Neural progenitor cell (in vitro differentiated cells): ENCODE measurements around the gene ATXN7. TPM values are rescaled to one million over a fixed set of nuclear protein-coding genes. Genes with fewer than 3 reads are reported as not detected.

ENCODE experiments used
- DNase-seq: peaks from one replicate; pipeline ENCODE4 v3.0.0-alpha.2; 2016; ENCODE audit warnings: low spot score
- H2AFZ ChIP-seq: fragments of 200-600 bp; sonication (generic); replicated peaks from 2 replicates; pipeline ENCODE4 v1.6.1; 2016; ENCODE audit warnings: antibody characterized with exemption
- H3F3A ChIP-seq: fragments of 200-600 bp; sonication (generic); 2 replicates; pipeline ENCODE4 v1.6.1; 2016; ENCODE audit warnings: antibody characterized with exemption, low read depth
- H3K27ac ChIP-seq: fragments of 200-600 bp; sonication (generic); 2 replicates; pipeline ENCODE4 v1.5.1; 2016; ENCODE audit warnings: mild to moderate bottlenecking
- H3K27me3 ChIP-seq: fragments of 200-600 bp; sonication (generic); 2 replicates; pipeline ENCODE4 v1.6.1; 2016; ENCODE audit warnings: mild to moderate bottlenecking, moderate library complexity
- H3K36me3 ChIP-seq: fragments of 200-600 bp; sonication (generic); 2 replicates; pipeline ENCODE4 v1.5.1; 2016
- H3K4me1 ChIP-seq: fragments of 200-600 bp; sonication (generic); 2 replicates; pipeline ENCODE4 v1.6.1; 2016; ENCODE audit warnings: mixed run types
- H3K4me2 ChIP-seq: fragments of 200-600 bp; sonication (generic); 2 replicates; pipeline ENCODE4 v1.6.1; 2016
- H3K4me3 ChIP-seq: fragments of 200-600 bp; sonication (generic); 2 replicates; pipeline ENCODE4 v1.5.1; 2016
- H3K79me2 ChIP-seq: fragments of 200-600 bp; sonication (generic); 2 replicates; pipeline ENCODE4 v1.6.1; 2016; ENCODE audit warnings: low read depth
- H3K9ac ChIP-seq: fragments of 200-600 bp; sonication (generic); 2 replicates; pipeline ENCODE4 v1.6.1; 2016
- H3K9me3 ChIP-seq: fragments of 200-600 bp; sonication (generic); 2 replicates; pipeline ENCODE4 v1.5.1; 2016; ENCODE audit warnings: low read depth
- H4K20me1 ChIP-seq: fragments of 200-600 bp; sonication (generic); 2 replicates; pipeline ENCODE4 v1.6.1; 2016; ENCODE audit warnings: low read depth
- H3K27ac Mint-ChIP-seq: 3 replicates; pipeline ENCODE4 v1.8.0; 2021; ENCODE audit warnings: mixed read lengths
- H3K27me3 Mint-ChIP-seq: 2 replicates; pipeline ENCODE4 v1.8.0; 2022; ENCODE audit warnings: low read depth, mild to moderate bottlenecking, inconsistent platforms, moderate library complexity, mixed read lengths; ENCODE audit not compliant: insufficient read depth
- H3K36me3 Mint-ChIP-seq: 3 replicates; pipeline ENCODE4 v1.8.0; 2021; ENCODE audit warnings: mixed read lengths
- H3K4me1 Mint-ChIP-seq: 3 replicates; pipeline ENCODE4 v1.8.0; 2021; ENCODE audit warnings: mixed read lengths
- H3K4me3 Mint-ChIP-seq: 3 replicates; pipeline ENCODE4 v1.8.0; 2021; ENCODE audit warnings: mild to moderate bottlenecking, moderate library complexity, mixed read lengths
- H3K9me3 Mint-ChIP-seq: 3 replicates; pipeline ENCODE4 v1.8.0; 2020; ENCODE audit warnings: mixed read lengths
- CTCF ChIP-seq: fragments of 200-600 bp; sonication (generic); IDR thresholded peaks from 2 replicates; pipeline ENCODE4 v1.5.1; 2017; ENCODE audit warnings: antibody characterized with exemption, mild to moderate bottlenecking
- EZH2 ChIP-seq: fragments of 200-600 bp; sonication (generic); IDR thresholded peaks from 2 replicates; pipeline ENCODE4 v1.6.1; 2017; ENCODE audit warnings: antibody characterized with exemption, mild to moderate bottlenecking, moderate library complexity
- EZH2phosphoT487 ChIP-seq: fragments of 200-600 bp; sonication (generic); IDR thresholded peaks from 2 replicates; pipeline ENCODE4 v1.6.1; 2017; ENCODE audit warnings: antibody characterized with exemption
- total RNA-seq: library from RNA; depleted of rRNA; stranded (reverse); fragments of >200 nt; gene quantifications from 2 replicates; pipeline ENCODE4 v1.2.3, GENCODE V29; 2015; ENCODE audit warnings: low replicate concordance

Gene ATXN7
- total RNA-seq, 1 donor from 2014 or later, result 30.4 TPM

- Mint-ChIP-seq H3K4me1 (peaks cover 4% of the 10 kb centered on the region), H3K36me3 (peaks cover 34% of the 10 kb centered on the region), H3K27ac (no peak overlapping the region), H3K27me3 (peaks cover 2% of the 10 kb centered on the region), H3K9me3 (no peaks in the 10 kb centered on the region), H3K4me3 (no peak overlapping the region)
- no peak for TF ChIP-seq CTCF
- H3K9ac ChIP-seq, result no peak overlapping the region
- H4K20me1 ChIP-seq, result peaks cover 11% of the 10 kb centered on the region
- no peak for DNase-seq
- peaks cover 25% of the 10 kb centered on the region for H3F3A ChIP-seq
- peaks cover 19% of the 10 kb centered on the region for H3K79me2 ChIP-seq
- H3K27me3 ChIP-seq, result no peaks in the 10 kb centered on the region
- H3K27ac ChIP-seq, result no peak overlapping the region
- H3K36me3 ChIP-seq, result peaks cover 23% of the 10 kb centered on the region
- H3K4me3 ChIP-seq, result no peak overlapping the region
- no peaks in the 10 kb centered on the region for H3K9me3 ChIP-seq
- H3K4me2 ChIP-seq, result no peak overlapping the region
- peaks cover 3% of the 10 kb centered on the region for H3K4me1 ChIP-seq
- no peak overlapping the region for H2AFZ ChIP-seq
Observed at GRCh38 chr3:64016941-64017620, 153.4 kb downstream of the ATXN7 start.

- Histone ChIP-seq H3K36me3 (peaks cover 10% of the 10 kb centered on the region), H3K4me3 (no peak overlapping the region), H4K20me1 (peaks cover 13% of the 10 kb centered on the region), H3K27me3 (no peaks in the 10 kb centered on the region), H3K4me1 (peaks cover 8% of the 10 kb centered on the region), H3K9me3 (no peaks in the 10 kb centered on the region), H3K79me2 (peaks cover 31% of the 10 kb centered on the region), H3K27ac (no peak overlapping the region), H2AFZ (no peak overlapping the region), H3K9ac (no peak overlapping the region), H3K4me2 (no peak overlapping the region), H3F3A (peaks cover 25% of the 10 kb centered on the region)
- no peak for TF ChIP-seq EZH2
- no peak for TF ChIP-seq EZH2phosphoT487
- TF ChIP-seq CTCF, result no peak
- no peak overlapping the region for H3K27ac Mint-ChIP-seq
- no peaks in the 10 kb centered on the region for H3K9me3 Mint-ChIP-seq
- no peak overlapping the region for H3K4me3 Mint-ChIP-seq
- H3K4me1 Mint-ChIP-seq, result peaks cover 17% of the 10 kb centered on the region
- peaks cover 19% of the 10 kb centered on the region for H3K36me3 Mint-ChIP-seq
- DNase-seq, result no peak
- H3K27me3 Mint-ChIP-seq, result no peaks in the 10 kb centered on the region
Observed at GRCh38 chr3:64019271-64019670, 155.6 kb downstream of the ATXN7 start.

GRCh38 chr3:64019879-64020278, 156.2 kb downstream of the ATXN7 start:
- Histone ChIP-seq H3K9me3 (no peaks in the 10 kb centered on the region), H3K4me1 (peaks cover 8% of the 10 kb centered on the region), H3K36me3 (peaks cover 9% of the 10 kb centered on the region), H3K4me3 (no peak overlapping the region), H3K27me3 (no peaks in the 10 kb centered on the region), H3K4me2 (no peak overlapping the region), H3F3A (peaks cover 25% of the 10 kb centered on the region), H3K79me2 (peaks cover 31% of the 10 kb centered on the region), H3K27ac (no peak overlapping the region), H4K20me1 (peaks cover 13% of the 10 kb centered on the region), H2AFZ (no peak overlapping the region), H3K9ac (no peak overlapping the region)
- peaks cover 13% of the 10 kb centered on the region for H3K36me3 Mint-ChIP-seq
- no peak for DNase-seq
- TF ChIP-seq CTCF, result no peak
- H3K27me3 Mint-ChIP-seq, result no peaks in the 10 kb centered on the region
- no peaks in the 10 kb centered on the region for H3K9me3 Mint-ChIP-seq
- H3K4me3 Mint-ChIP-seq, result no peak overlapping the region
- peaks cover 17% of the 10 kb centered on the region for H3K4me1 Mint-ChIP-seq
- no peak overlapping the region for H3K27ac Mint-ChIP-seq
